Ascending aorta (tissue), 2 donors: Measurements from ENCODE around the gene ZNRF3. TPM values are rescaled to one million over a fixed set of nuclear protein-coding genes. Genes with fewer than 3 reads are reported as not detected.

ENCODE experiments used
- DNase-seq, 2 donors: peaks; one replicate each; pipeline ENCODE4 v3.0.0-alpha.2; 2019; ENCODE audit warnings: low spot score in 2 of 2
- H3K27ac ChIP-seq, 2 donors: fragments of 200-600 bp; sonication (generic); one replicate each; pipeline ENCODE4 v1.5.1; 2016 to 2017; ENCODE audit warnings: mild to moderate bottlenecking in 1 of 2
- H3K27me3 ChIP-seq: fragments of 200-600 bp; sonication (generic); one replicate; pipeline ENCODE4 v1.5.1; 2017
- H3K36me3 ChIP-seq, 2 donors: fragments of 200-600 bp; sonication (generic); one replicate each; pipeline ENCODE4 v1.5.1; 2016
- H3K4me1 ChIP-seq, 2 donors: fragments of 200-600 bp; sonication (generic); one replicate each; pipeline ENCODE4 v1.5.1; 2016 to 2017; ENCODE audit warnings: mild to moderate bottlenecking in 1 of 2
- H3K4me3 ChIP-seq, 2 donors: fragments of 200-600 bp; sonication (generic); one replicate each; pipeline ENCODE4 v1.5.1; 2016 to 2017; ENCODE audit warnings: mild to moderate bottlenecking in 1 of 2
- H3K9me3 ChIP-seq, 2 donors: fragments of 200-600 bp; sonication (generic); one replicate each; pipeline ENCODE4 v1.5.1; 2016
- intact Hi-C: fragments of 100-400 bp; cut with DNase I; formaldehyde crosslinking; loops from one replicate; pipeline ENCODE4 v1.15.1; 2023
- total RNA-seq: library from RNA; depleted of rRNA; stranded (reverse); fragments of >200 nt; gene quantifications from one replicate; pipeline ENCODE4 v1.1.0, GENCODE V29; 2016
- TF ChIP-seq, protein P1 (sequence below), 3 experiments: fragments of 200-600 bp in 2 of 3; fragments of 450-650 bp in 1 of 3; sonication (generic) in 2 of 3; IDR thresholded peaks; one replicate each; pipeline ENCODE4 v1.5.1; 2016 to 2019; ENCODE audit warnings: antibody characterized with exemption in 3 of 3, mild to moderate bottlenecking in 1 of 3, moderate library complexity in 1 of 3

Gene ZNRF3
- total RNA-seq, 1 donor from 2014 or later: 49.1 TPM

DNA sequence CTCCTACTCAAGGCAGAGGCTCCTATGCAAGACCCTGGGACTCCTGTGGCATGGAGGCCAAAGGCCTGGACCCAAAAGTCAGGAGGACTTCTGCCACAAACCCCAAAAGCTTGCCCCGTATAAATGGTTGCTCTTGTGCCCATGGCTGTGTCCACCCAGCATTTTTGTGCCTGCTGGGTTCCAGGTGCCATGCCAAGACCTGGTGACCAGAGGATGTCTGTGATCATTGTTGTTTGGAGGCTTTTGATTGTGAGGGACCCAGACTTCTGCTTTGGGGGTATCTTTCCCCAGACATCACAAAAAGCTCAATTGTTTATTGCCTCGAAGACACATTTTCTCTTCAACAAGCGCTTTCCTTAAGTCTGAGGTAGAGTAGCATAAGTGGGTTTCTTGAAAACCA is 143.2 kb downstream of the ZNRF3 start:
- Histone ChIP-seq H3K4me1 (peaks cover under 1 to 14% of the 10 kb centered on the region in 2 donors), H3K27me3 (no peaks in the 10 kb centered on the region), H3K27ac (no peak overlapping the region), H3K36me3 (no peaks in the 10 kb centered on the region), H3K4me3 (no peak overlapping the region), H3K9me3 (no peaks in the 10 kb centered on the region)
- intact Hi-C loops: no loop called here
- no peak for DNase-seq
- TF ChIP-seq, protein P1, sequence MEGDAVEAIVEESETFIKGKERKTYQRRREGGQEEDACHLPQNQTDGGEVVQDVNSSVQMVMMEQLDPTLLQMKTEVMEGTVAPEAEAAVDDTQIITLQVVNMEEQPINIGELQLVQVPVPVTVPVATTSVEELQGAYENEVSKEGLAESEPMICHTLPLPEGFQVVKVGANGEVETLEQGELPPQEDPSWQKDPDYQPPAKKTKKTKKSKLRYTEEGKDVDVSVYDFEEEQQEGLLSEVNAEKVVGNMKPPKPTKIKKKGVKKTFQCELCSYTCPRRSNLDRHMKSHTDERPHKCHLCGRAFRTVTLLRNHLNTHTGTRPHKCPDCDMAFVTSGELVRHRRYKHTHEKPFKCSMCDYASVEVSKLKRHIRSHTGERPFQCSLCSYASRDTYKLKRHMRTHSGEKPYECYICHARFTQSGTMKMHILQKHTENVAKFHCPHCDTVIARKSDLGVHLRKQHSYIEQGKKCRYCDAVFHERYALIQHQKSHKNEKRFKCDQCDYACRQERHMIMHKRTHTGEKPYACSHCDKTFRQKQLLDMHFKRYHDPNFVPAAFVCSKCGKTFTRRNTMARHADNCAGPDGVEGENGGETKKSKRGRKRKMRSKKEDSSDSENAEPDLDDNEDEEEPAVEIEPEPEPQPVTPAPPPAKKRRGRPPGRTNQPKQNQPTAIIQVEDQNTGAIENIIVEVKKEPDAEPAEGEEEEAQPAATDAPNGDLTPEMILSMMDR (IDR thresholded peaks at IDR 0.05): no peak

DNA sequence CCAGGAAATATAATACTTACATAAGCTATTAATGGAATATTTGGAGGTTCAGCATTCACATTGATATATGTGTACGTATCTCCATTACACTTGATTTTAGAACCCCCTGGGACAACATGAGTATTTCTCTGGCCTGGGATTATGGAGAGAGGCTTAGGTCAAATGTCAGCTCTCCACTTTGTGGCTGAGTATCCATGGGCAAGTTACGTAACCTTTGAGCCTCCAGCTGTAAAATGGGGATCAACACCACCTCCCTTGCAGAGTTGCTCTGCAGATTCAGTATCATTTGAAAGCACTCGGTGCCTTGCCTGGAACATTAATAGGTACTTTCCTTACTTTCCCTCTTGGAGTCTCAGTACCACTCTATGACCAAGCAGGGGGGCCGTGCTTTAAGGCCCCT is 145.1 kb downstream of the ZNRF3 start:
- intact Hi-C loops: no loop called here
- no peak overlapping the region for H3K4me3 ChIP-seq

DNA sequence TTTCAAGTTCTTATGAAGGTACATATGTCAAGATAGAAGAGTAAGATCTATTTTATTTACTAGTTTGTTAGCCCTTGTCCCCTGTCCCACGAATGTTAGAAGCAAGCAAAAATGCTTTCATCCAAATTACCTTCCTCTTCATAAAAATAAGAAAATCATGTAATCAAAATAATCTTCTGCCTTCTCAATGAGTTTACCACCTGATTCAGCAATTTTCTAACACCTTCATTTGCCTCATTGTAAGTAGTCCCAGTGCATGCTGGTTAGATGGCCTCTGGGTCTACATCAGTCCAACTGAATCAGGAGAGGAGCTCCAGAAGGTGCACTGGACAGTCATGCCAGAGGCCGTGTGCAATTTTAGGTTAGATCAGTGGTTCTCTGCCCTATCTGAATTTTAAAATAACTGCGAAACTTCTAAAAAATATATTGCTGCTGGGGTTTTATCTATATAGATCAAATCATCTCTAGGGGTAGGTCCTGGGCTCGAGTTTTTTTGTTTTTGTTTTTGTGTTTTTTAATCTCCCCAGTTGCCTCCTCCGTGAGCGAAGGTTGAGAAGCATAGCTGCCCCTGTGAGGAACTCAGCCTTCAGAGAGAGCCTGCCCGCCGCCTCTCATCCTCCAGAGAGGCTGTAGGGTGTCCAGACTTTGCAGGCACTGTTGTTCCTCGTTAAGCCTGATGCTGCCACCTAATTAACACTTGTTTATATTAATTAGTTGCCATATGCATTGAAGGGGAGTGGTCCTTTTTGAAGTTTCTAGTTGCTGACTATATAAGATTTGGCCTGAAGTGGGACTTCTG is 146.0 kb downstream of the ZNRF3 start:
- intact Hi-C loops: no loop called here
- Histone ChIP-seq H3K9me3 (no peaks in the 10 kb centered on the region), H3K27ac (peak overlapping the region; percentile 92 to 97), H3K36me3 (no peaks in the 10 kb centered on the region), H3K4me1 (peaks cover 16 to 29% of the 10 kb centered on the region in 2 donors), H3K4me3 (no peak overlapping the region), H3K27me3 (no peaks in the 10 kb centered on the region)
- DNase-seq: no peak
- TF ChIP-seq, protein P1 (IDR thresholded peaks at IDR 0.05): no peak

More for the DNA sequence above, 145.1 kb downstream of the ZNRF3 start:
- no peak for DNase-seq
- H3K36me3 ChIP-seq: no peaks in the 10 kb centered on the region
- H3K27me3 ChIP-seq: no peaks in the 10 kb centered on the region
- peak overlapping the region in 1 of 2 donors; percentile 97 for H3K27ac ChIP-seq
- peaks cover 16 to 29% of the 10 kb centered on the region in 2 donors for H3K4me1 ChIP-seq
- no peaks in the 10 kb centered on the region for H3K9me3 ChIP-seq
- TF ChIP-seq, protein P1 (IDR thresholded peaks at IDR 0.05): no peak

DNA sequence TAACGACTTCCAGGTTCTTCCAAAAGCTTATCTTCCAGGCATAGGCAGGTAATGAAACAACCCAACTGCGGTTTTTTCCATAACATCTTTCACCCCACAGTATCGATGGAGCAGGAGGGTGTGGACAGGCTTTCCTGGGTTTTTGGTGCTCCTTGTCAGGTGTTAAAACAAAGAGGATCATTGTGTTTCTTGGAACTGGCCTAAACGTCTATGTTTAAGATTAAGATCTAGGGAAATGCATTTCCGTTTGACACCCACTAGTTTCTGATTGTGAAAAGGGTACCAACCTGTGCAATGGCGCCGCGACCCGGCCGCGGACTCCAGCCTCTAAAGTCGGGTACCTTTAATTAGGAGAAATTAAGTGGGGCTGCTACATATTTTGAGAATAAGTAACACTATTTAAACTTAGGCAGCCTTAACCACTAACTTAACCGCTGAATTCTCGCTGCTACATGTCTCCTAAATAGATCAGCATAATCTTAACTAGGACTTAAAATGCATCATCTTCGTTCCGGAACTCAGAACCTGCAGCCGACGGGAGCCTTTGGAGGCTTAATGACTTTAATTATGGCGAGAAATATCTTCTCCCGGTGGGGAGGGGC is 146.7 kb downstream of the ZNRF3 start:
- intact Hi-C loops: loop anchor here (1.0 to 5.0 kb wide), 4 partner anchors 21 to 115 kb away; no protein-coding TSS in a partner anchor
- Histone ChIP-seq H3K36me3 (no peaks in the 10 kb centered on the region), H3K4me3 (peak overlapping the region; percentile 57), H3K27me3 (no peaks in the 10 kb centered on the region), H3K9me3 (no peaks in the 10 kb centered on the region), H3K4me1 (peaks cover 16 to 29% of the 10 kb centered on the region in 2 donors), H3K27ac (peak overlapping the region; percentile 92 to 97)
- TF ChIP-seq, protein P1 (IDR thresholded peaks at IDR 0.05): no peak
- no peak for DNase-seq

DNA sequence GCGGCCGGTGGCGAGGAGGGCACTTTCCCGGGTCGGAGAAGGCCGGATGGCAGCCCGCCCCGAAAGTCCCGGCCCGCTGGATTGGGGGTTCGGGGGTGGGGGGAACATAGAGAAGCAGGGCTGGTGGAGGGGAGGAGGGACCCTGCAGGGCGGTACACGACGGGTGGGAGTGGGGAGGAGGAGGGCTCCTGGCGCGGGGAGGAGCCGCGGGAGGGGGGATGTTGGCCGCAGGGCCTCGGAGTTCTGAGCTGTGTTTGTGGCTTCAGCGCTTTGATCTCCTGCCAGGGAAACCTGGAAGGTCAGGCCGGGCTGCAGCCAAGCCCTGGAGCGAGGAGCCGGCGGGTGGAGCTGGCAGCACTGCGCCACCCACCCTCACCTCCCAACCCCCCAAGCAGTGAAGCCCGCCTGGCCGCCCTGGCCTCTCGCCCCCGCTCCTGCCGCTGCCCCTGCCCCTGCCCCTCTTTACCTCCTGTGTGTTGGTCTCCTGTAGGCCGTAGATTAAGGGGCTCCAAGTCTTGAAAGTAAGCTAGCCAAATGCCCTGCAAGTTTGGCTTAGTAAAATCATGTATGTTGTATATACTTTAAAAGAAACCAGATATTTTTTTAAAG is 147.3 kb downstream of the ZNRF3 start:
- intact Hi-C loops: loop anchor here (1.0 to 5.0 kb wide), 6 partner anchors 21 to 289 kb away; partner anchors contain the start of genes CHEK2 and ZNRF3
- peak overlapping the region; percentile 57 for H3K4me3 ChIP-seq

More for the DNA sequence above, 147.3 kb downstream of the ZNRF3 start:
- DNase-seq: peak; percentile 39 to 88
- Histone ChIP-seq H3K36me3 (no peaks in the 10 kb centered on the region), H3K4me1 (peaks cover 16 to 29% of the 10 kb centered on the region in 2 donors), H3K9me3 (no peaks in the 10 kb centered on the region), H3K27ac (peak overlapping the region; percentile 92 to 97), H3K27me3 (no peaks in the 10 kb centered on the region)
- TF ChIP-seq, protein P1 (IDR thresholded peaks at IDR 0.05): no peak
